GM19328 (cell line): Measurements from ENCODE around the gene MMP8.

Source experiments
- ATAC-seq: cut with Tn5 transposase; IDR thresholded peaks from one replicate; pipeline ENCODE4 v1.9.1; 2021; ENCODE audit warnings: mild to moderate bottlenecking, moderate library complexity; ENCODE audit not compliant: unreplicated experiment

Gene MMP8

DNA sequence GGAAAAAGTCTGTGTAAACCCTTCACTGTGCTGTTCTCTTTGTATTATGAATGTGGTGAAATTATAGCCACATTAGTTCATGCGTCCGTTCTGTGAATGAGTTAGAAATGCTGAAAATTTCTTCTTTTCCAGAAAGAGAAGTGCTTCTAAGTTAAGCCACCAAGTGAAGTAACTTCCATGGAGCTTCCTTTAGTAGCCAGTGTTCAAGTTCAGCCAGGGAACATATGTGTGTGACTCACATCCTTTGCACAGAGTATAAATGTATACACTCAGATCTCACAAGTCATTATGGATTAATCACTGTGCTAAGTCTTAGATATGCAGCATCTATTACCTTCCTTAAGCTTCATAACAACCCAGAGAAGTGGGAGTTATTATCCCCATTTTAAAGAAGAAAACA is 3.1 kb upstream of the MMP8 start:
- ATAC-seq, result no peak

DNA sequence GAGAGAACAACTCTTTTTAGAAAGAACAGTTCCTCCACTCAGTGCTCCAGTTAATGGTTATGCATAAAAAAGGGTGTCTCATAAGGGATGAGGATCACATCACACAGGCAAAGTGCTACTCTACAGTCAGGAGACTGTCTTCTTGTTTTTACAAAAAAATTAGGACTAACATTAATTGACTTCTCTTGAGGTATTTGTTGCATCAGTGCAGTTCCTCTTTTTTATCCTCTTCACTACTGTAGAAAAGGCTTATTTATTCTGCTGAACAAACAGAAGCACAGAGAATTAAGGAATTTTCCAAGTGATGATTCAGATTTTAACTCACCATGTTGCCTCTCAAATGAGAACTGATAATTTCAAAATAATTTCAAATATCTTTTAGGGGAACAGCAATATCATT is 1.9 kb downstream of the MMP8 start:
- ATAC-seq, result no peak

DNA sequence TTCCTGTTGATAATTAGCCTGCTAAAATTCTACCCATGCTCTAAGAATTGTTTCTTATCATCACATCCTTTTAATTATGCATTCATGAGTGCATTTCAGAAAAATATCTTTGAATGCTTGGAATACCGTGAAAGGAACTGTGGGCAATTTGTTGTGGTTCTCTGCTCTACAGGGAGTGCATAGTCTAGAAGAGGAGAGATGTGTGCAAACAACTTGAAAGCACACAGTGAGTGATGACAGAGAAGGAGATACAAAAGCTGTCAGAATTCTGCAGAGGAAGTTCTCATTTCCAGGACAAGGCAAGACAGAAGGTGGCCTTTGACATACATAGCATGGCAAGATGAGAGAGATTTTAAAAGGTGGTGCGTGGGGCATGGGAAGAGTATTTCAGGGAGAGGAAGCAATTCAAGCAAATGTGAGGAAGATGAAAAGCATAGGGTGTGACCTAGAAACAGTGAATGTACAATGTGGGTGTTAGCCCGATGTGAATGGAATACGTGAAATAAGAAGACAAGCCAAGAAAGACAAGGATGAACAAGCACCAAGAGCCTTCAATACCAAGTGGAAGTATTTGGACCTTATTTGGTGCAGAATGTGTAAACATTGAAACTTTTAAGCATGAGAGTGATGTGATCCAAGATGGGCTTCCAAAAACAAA is 5.0 kb downstream of the MMP8 start:
- ATAC-seq, result no peak

DNA sequence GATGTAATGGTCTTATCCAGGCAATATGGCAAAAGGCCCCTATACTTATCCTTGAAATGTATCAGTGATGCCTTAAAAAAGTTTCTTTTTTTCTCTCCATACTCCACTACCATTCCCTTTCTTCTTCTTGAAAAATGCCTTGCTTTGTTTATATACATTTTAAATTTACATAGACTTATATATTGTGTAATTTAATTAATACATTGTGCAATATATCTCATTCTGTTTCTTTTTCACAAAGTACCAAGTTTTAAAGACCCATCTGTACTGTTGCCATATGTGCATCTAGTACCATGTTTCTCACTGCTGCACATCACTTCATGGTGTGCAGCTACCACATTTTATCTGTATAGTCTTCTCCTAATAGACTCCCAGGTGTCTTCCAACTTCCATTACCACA is 7.5 kb downstream of the MMP8 start:
- ATAC-seq, result no peak

DNA sequence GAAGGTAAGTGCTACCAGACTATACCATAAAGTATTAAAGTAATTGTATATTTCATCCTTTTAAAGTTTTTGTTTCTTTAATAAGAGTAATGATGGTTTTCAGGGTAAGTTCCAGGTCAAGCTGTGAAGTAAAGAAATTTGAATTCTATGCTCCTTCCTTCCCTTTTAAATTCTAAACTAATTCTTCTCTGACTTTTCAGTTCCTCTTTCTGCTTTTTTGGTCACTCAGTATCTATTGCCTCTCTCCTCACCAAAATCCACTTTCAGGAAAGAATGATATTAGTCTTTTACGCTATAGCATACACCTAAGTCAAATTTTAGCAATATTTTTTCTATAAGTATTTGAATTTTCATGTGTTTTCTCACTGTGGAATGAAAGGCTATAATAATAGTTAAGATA is 8.2 kb downstream of the MMP8 start:
- peak; percentile 74 for ATAC-seq

DNA sequence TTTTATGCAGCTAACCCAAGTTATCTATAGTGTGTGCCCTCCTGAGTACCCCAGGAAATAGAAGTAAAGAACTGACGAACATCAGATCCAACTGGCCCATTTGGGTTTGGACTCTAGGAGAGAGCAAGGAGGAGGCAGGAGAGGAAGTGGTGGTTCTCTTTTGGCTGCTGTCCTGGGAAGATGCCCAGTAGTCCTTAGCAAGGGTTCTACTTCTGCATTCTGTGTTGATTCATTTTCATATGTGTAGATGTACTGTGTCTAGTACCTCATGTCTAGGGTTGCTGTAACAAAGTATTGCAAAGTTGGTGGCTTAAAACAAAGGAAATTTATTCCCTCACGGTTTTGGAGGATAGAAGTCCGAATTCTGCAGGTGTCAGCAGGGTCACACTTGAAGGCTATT is 12.6 kb downstream of the MMP8 start:
- no peak for ATAC-seq

DNA sequence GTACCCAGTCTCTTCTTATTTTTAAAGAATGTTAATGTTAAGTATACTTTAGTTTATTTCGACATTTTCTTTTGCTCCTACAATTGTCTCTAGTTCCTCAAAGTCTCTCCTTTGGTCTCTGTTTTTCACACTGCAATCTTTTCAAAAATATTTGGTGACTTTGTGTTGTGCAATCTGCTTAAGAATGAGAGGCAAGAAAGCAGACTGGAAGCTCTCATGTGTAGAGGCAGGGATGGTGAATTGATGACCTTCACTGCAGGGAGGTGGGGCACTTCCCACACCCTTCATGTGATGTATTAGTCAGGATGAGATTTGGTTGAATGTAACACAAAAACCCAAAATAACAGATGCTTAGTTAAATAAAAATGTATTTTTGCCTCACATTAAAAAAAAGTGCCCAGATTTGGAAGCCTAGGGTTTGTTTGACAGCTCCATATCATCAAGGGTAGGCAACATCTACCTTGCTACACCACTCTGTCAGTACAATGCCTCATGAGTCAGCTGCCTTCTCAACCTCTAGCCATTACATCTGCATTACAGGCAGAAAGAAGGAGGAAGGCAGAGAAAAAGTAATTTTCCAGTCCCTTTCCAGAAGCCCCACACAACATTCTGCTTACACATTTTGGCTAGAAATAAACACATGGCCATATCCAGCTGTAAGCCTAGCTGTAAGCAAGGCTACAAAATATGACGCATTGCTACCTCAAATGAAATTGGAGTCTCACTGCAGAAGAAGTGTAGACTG is 15.4 kb downstream of the MMP8 start:
- no peak for ATAC-seq

DNA sequence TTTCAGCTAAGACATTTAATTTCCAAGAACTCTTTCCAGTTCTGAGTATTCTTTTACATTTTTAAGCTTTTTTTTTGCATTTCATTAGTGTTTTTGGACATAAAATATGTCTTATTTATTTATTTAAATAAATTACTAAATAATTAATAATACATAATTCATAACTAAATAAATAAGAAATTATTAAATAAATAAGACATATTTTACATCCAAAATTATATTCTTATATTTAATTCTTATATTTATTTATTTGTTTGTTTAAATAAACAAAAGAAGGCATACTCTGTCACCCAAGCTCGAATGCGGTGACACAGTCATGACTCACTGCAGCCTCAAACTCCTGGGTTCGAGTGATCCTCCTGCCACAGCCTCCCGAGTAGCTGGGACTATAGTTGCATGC is 16.1 kb downstream of the MMP8 start:
- no peak for ATAC-seq

DNA sequence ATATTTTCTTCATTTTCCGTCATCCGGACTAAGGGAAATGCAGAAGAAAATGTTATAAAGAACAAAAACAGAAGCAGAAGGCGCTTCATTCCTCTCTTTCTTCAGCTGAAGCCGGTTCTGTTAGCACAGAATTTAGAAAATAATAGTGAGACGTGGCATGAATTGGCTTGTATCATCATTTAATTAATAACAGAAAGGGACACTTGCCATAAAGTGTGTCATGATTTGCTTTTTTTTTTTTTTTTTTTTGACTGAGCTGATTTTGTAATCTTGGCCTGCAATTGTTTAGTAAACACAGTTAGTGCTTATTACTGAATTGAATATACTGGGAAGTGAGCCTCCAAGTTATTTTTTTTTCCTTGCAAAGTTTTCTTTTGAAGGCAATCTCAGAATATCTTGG is 19.1 kb downstream of the MMP8 start, which contains the start of gene MMP27:
MMP27 (minus strand) TSS at position 144 of the 400 bp plus-strand sequence; CDS start at position 89, 55 bp downstream.
- ATAC-seq, result no peak

DNA sequence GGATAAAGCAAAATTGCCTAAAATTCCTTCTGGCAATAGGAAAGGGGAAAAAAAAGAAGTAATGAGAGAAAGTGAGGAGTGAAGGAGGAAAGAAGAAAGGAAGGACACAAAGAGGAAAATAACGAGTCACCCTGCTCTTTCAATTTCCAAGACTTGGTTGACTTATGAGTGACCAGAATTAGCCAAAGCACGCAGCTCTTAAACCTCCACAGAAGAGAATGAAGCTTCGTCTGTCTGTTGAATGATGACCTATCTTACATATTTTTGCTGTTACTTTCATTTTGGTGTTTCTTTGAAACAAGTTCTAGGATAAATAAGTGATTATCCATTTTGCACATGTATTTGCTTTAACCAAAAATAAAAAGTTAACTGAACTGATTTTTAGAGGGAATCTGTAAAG is 19.9 kb downstream of the MMP8 start:
- no peak for ATAC-seq

DNA sequence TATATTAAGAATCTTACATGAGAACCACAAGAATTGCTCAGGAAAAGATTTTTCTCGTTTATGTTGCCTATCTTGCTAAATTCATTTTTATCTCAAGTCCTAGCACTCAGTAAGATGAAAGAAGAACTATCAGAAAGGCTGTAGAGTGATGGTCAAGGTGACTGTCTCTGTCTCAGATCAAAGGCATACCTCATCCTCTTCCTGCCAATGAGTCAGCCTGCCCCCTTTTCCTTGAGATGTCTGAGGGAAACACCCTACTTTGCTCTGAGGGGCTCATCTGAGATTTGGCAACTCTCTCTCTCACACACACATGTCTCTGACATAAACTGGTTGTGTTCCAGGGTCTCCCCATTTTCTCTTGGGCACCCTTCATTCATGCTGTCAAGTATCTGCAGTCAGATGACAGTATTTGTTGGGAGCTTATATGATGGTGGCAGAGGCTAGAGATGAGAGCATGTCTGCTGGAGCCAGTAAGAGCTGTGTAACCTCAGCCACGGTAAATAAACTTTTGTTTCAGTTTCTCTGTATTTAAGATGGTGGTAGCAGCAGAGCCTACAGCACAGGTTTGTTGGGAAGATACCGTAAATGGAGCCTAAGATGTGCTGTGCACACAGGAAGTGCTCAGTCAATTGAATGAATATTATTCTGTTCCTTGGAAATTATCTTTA is 20.8 kb downstream of the MMP8 start:
- no peak for ATAC-seq

DNA sequence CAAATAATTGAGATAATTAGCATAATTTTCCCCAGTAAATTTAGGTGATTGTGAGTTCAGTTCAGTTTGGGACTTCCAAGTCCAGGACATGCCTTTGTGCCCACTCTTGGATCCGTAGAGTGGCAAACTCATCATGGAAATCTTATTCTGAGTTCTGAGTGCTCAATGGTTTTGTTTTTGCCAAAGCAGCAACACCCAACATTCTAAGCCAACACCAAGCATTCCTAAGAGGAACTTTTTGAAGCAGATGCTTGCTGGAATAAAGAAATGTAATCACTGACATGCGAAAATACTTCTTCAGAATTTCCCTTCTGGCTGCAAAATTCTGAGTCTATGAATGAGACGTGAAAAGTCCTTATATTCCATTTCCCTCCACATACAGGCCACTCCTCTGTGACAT is 29.6 kb downstream of the MMP8 start:
- no peak for ATAC-seq

DNA sequence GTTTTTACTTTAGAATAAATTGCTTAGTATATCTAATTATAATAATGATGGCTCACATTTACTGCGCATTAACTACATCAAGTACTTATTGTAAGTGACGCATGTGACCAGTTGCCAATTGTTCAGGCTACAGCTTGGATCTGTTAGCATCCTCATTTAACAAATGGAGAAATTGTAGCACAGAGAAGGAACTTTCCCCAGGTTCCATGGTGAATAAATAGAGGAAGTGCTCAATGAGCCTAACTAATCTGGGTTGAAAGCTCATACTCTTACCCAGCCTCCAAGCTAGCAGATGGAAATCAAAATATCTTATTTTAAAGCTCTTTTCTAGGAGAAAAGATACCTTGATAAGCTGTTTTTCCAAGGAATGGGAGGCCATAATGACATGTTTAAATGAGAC is 39.0 kb downstream of the MMP8 start:
- no peak for ATAC-seq

DNA sequence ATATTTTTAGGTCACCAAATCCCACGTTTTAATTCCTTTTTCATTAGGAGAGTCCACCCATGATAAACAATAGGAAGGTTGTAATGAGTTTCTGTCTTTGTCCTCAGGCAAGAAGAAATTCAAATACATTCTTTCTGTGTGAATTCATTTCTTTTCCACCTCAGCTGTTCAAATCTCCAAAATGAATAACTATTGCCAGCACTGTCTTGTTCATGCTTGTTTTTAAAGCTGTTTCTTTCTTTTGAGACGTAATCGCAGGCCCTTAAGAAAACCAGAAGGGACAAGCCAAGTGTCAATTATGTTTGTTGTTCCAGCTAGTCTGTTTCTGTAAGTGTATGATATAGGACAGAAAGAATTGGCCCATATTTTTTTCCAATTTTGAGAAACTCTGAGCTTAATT is 39.4 kb downstream of the MMP8 start:
- ATAC-seq, result no peak

DNA sequence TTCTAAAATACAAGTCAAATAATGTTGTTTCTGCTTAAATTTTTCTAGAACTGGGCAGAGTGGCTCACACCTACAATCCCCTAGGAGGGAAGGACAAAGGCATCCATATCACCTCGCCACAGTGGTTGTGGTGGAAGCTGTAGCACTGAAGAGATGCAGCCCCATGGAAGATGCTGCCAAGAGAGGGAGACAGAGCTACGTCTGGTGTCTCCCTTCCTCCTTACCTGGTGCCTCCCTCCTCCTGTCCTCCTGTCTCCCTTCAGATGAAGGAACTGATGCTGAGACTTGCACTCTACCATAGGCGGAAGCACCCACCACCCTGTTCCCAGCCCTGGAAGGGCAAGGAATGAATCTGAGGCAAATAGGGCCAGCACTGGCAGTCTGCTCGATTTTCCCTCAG is 41.5 kb downstream of the MMP8 start:
- ATAC-seq, result no peak

DNA sequence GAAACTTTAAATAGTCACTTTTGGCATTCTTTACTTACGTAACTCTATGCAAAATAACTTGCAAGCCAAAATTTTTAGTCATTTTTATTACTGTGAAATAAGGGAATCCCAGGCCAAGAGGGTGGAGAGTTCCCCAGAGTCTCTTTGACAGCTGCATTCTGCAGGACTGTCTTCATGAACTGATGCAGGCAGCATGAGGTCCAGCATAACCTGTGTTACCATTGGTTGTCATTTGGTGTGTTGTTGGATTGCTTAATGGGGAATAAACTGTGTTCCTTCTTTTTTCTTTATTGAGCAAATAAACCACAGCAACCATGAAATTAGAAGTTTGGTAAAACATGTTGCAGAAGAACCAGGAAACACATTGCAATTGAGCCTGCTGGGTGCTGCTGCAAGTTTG is 43.8 kb downstream of the MMP8 start:
- ATAC-seq, result no peak

DNA sequence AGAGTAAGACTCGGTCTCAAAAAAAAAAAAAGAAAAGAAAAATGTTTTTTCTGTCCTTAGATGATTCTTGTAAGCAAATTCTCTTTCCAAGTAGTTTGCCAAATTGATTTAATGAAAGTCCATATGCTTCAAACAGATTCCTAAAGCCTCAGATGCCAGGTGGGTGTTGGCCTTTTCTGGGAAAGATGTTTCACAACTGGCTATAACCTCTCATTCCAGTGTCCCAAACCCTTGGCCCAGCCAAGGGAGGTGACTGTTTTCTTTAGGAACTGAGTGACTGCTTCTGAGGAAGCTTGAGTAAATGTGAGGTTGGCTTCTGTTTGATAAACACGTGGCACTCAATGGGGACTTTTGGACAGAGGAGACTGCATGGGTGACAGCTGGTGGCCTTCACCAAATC is 46.7 kb downstream of the MMP8 start:
- ATAC-seq, result no peak

DNA sequence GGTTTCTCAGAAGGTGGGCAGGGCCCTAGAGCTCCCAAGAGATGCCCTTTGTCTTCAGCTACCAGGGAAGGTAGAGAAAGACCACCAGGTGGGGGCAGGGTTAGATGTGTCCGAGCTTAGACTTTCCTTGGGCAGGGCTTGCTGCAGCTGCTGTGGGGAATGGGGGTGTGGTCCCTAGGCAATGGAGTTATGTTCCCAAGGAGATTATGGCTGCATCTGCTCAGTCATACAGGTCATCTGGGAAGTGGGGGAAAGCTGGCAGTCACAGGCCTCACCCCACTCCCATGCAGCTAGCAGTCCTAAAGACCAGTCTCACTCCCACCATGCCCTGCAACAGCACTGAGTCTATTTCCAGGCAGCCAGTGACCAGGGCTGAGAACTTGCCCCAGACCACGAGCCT is 48.7 kb downstream of the MMP8 start:
- no peak for ATAC-seq

DNA sequence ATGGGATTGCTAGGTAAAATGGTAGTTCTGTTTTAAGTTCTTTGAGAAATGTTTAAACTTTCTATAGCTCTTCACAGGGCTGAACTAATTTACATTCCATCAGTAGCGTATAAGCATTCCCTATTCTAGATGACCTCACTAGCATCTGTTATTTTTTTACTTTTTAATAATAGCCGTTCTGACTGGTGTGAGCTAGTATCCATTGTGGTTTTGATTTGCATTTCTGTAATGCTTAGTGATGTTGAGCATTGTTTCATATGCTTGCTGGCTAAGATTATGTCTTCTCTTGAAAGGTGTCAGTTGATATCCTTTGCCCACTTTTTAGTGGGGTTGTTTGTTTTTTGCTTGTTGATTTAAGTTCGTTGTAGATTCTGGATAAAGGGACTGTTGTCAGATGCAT is 55.1 kb downstream of the MMP8 start:
- peak; percentile 55 for ATAC-seq

DNA sequence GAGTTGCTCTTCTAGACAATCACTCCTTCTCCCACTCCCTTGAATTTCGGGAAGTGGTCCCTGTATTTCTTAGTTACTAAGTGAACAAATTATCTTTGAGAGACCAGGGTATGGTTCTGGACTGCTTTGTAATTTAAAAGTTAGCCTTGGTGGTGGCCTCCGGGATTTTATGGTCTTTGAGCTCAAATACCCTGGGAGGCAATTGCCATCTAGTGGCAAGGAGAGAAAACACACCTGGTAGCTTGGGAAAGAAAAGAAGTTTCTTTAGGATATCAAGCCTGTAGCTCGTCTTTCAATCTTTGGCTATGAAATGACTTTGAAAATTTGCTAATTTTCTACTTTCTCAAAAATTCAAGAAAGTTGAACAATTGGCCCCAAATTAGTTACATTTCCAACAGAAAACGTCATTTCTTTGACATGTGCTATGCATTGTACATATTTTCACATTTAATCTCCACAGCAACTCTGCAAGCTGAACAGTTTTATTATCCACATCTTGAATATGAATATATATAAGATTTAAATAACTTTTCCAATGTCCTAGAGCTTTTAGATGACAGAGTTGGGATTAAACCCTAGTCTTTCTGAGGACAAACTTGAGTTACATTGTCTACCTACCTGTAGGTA is 58.3 kb downstream of the MMP8 start:
- ATAC-seq, result no peak

DNA sequence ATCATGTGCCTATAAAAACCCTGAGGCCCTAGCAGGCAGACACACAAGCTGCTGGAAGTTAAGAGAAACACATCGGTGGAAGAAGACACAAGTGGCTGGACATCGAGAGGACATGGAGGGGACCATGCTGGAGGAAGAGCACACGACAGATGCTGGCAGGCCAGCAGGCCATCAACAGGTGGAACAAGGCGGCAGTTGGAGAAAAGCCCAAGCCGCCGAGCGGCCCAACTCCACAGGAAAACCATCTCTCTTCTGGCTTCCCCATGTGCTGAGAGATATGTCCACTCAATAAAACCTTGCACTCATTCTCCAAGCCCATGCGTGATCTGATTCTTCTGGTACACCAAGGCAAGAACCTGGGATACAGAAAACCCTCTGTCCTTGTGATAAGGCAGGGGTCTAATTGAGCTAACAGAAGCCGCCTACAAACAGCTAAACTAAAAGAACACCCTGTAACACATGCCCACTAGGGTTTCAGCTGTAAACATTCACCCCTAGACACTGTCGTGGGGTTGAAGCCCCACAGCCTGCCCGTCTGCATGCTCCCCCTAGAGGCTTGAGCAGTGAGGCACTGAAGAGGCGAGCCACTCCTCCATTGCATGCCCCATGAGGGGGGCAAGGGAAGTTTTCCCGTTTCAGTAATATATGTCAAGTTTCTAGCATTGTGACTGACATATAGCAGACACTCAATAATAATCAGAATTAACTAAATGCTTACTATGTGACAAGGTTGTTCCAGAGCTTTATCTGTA is 60.6 kb downstream of the MMP8 start:
- ATAC-seq, result no peak
